Karpas-422 (cell line): ENCODE measurements around the gene C4orf17. TPM values are rescaled to one million over a fixed set of nuclear protein-coding genes. Genes with fewer than 3 reads are reported as not detected.

ENCODE experiments used
- DNase-seq: peaks from one replicate; pipeline ENCODE4 v3.0.0-alpha.2; 2015
- H2AFZ ChIP-seq: fragments of 200-600 bp; sonication (generic); 2 replicates; pipeline ENCODE4 v1.6.1; 2014; ENCODE audit warnings: antibody characterized with exemption, low read length, mixed read lengths
- H3K27ac ChIP-seq: fragments of 200-600 bp; sonication (generic); 2 replicates; pipeline ENCODE4 v1.5.1; 2014; ENCODE audit warnings: mild to moderate bottlenecking, low read length, moderate library complexity
- H3K27me3 ChIP-seq: fragments of 200-600 bp; sonication (generic); 2 replicates; pipeline ENCODE4 v1.6.1; 2014; ENCODE audit warnings: low read length, mixed read lengths
- H3K36me3 ChIP-seq: fragments of 200-600 bp; sonication (generic); 2 replicates; pipeline ENCODE4 v1.6.1; 2014; ENCODE audit warnings: low read length, mixed read lengths; ENCODE audit not compliant: insufficient read depth
- H3K4me1 ChIP-seq: fragments of 200-600 bp; sonication (generic); 2 replicates; pipeline ENCODE4 v1.6.1; 2014; ENCODE audit warnings: mild to moderate bottlenecking, low read length, mixed read lengths
- H3K4me2 ChIP-seq: fragments of 200-600 bp; sonication (generic); 2 replicates; pipeline ENCODE4 v1.6.1; 2014; ENCODE audit warnings: low read length, low read depth, mild to moderate bottlenecking; ENCODE audit not compliant: poor library complexity, severe bottlenecking
- H3K4me3 ChIP-seq: fragments of 200-600 bp; sonication (generic); 2 replicates; pipeline ENCODE4 v1.5.1; 2014; ENCODE audit warnings: mild to moderate bottlenecking, antibody characterized with exemption, low read length, mixed read lengths
- H3K79me2 ChIP-seq: fragments of 200-600 bp; sonication (generic); 2 replicates; pipeline ENCODE4 v1.6.1; 2014; ENCODE audit warnings: mild to moderate bottlenecking, low read length, mixed read lengths
- H3K9ac ChIP-seq: fragments of 200-600 bp; sonication (generic); 2 replicates; pipeline ENCODE4 v1.6.0; 2014; ENCODE audit warnings: low read length
- H3K9me2 ChIP-seq: fragments of 200-600 bp; sonication (generic), shearing (Covaris generic); replicated peaks from 2 replicates; pipeline ENCODE4 v1.6.0; 2014; ENCODE audit warnings: mild to moderate bottlenecking, low read length, moderate library complexity; ENCODE audit not compliant: insufficient read depth
- H3K9me3 ChIP-seq: fragments of 300-700, 200-600 bp; sonication (generic); 2 replicates; pipeline ENCODE4 v1.6.1; 2014; ENCODE audit warnings: low read length, mixed read lengths
- H4K20me1 ChIP-seq: fragments of 200-600 bp; sonication (generic); 2 replicates; pipeline ENCODE4 v1.6.1; 2014; ENCODE audit warnings: mild to moderate bottlenecking, antibody characterized with exemption, low read length, low read depth; ENCODE audit not compliant: insufficient read depth
- total RNA-seq: library from RNA; depleted of rRNA; stranded (reverse); fragments of >200 nt; shearing (Covaris generic); gene quantifications from 2 replicates; pipeline ENCODE4 v1.2.3, GENCODE V29; 2014; ENCODE audit warnings: low replicate concordance

The C4orf17 gene
- total RNA-seq, 1 experiment from 2014 or later = not detected

DNA sequence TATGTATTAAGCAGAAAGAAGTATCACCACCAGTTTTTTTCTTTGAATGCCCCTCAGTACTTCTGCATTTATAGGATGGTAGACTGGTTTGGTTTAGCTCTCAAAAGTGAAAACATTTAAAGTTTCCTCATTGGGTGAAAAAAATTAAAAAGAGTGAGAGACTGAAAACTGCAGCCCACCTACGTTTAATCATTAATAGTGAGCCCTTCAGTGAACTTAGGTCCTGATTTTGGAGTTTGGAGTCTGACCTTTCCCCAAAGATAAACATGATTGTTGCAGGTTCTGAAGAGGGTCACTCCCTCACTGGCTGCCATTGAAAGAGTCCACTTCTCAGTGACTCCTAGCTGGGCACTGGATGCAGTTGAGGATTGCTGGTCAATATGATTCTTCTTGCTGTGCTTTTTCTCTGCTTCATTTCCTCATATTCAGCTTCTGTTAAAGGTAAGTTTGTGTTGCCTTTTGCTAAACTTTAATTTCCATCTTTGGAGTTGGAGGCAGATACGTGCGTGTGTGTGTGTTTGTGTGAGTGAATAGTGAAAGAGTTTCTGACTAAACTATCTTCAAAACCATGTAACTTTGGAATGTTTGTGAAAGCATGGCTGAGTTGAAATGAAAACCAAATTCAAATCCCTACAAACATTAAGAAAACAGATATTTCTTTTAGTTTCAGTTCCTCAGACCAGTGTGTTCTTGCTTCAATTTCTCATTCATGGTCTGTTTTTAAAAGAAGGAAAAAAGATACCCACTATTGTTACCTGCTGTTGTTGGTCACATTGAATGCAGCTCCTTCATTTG, 63.9 kb downstream of the C4orf17 start, which contains the start of gene MTTP:
MTTP (plus strand) TSS at position 295 of the 795 bp plus-strand sequence; CDS start at position 381, 86 bp downstream.
- 0 out of 2 replicates have a peak within 1 kb of the TSS, but pooled peaks have one; percentile 20 for H3K9ac ChIP-seq
- no peaks in the 10 kb centered on the region for H4K20me1 ChIP-seq
- DNase-seq = peak; percentile 50
- no peaks in the 10 kb centered on the region for H3K9me3 ChIP-seq
- H3K9me2 ChIP-seq = no peaks in the 10 kb centered on the region
- H3K4me3 ChIP-seq = peak within 1 kb of the TSS; percentile 42; the same call in 1 of the 2 replicates
- peak within 1 kb of the TSS; percentile 61 for H3K4me2 ChIP-seq
- no peak within 1 kb of the TSS for H3K27ac ChIP-seq
- no peaks in the 10 kb centered on the region for H3K27me3 ChIP-seq
- H3K36me3 ChIP-seq = no peaks in the 10 kb centered on the region
- H2AFZ ChIP-seq = peak within 1 kb of the TSS; percentile 93
- H3K4me1 ChIP-seq = peaks cover 30% of the 10 kb centered on the region
- no peaks in the 10 kb centered on the region for H3K79me2 ChIP-seq

DNA sequence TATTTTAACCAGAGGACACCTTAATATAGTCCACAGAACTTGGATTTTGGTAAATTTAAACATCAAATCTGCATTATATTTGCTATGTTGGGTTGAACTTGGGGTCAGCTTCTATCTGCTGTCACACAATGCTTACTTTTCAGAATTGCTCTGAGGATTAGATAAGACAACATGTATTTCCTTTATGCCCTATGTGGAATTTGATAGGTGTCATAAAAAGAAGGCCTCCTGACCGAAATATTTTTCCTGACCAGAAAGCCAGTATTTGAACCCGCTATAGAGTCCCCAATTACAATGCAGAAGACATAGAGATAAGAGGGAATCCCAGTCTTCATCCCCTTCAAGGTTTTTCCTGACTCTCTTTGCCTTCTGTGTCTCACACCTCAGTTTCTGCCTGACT, 67.9 kb downstream of the C4orf17 start:
- Histone ChIP-seq H3K9me3 (no peaks in the 10 kb centered on the region), H2AFZ (no peak overlapping the region), H3K4me1 (peaks cover 16% of the 10 kb centered on the region), H3K9ac (no peak overlapping the region), H3K9me2 (no peaks in the 10 kb centered on the region), H3K4me3 (no peak overlapping the region), H4K20me1 (no peaks in the 10 kb centered on the region), H3K4me2 (no peak overlapping the region), H3K27me3 (no peaks in the 10 kb centered on the region), H3K79me2 (no peaks in the 10 kb centered on the region), H3K27ac (no peak overlapping the region), H3K36me3 (no peaks in the 10 kb centered on the region)
- DNase-seq = no peak

DNA sequence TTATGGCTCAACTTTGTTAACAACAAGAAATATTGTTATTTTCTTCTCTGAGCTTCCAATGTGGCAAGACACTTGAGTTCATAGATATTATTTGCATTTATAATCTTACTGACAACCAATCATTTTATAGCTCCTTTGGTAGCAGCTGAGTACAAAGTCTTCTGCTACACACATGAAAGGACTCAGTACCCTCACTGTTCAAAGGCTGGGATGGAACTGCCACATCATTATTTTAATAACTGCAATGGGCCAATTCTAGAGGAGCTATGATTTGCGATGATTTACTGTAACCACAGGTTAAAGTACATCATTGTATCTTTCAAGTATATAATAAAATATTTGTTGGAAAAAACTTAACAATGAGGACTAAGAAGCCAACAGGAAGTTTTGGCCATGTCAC, 74.7 kb downstream of the C4orf17 start:
- H4K20me1 ChIP-seq = no peaks in the 10 kb centered on the region
- H3K4me1 ChIP-seq = peaks cover 10% of the 10 kb centered on the region
- H3K4me2 ChIP-seq = no peak overlapping the region
- H3K9me2 ChIP-seq = no peaks in the 10 kb centered on the region
- no peaks in the 10 kb centered on the region for H3K79me2 ChIP-seq
- no peak for DNase-seq
- no peak overlapping the region for H3K27ac ChIP-seq
- no peak overlapping the region for H2AFZ ChIP-seq
- H3K27me3 ChIP-seq = no peaks in the 10 kb centered on the region
- no peaks in the 10 kb centered on the region for H3K9me3 ChIP-seq
- H3K4me3 ChIP-seq = no peak overlapping the region
- H3K36me3 ChIP-seq = no peaks in the 10 kb centered on the region
- no peak overlapping the region for H3K9ac ChIP-seq

DNA sequence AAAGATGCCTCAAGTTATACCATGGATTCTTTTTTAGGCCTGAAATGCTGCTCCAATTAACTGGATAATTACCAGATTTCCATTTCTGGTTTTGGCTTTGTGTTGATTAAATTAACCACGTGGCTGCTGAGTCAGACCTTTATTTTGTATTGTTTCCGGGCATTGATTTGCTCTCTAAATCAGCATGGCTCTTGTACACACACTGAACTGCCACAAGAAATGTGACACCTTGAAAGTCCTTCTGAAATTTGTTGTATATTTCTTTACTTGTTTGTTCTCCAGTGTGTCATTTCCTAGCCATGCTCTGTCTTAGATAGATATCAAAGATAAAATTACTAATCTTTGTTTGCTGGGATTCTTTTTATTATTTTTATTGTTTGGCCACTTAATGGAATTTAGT, 75.5 kb downstream of the C4orf17 start:
- Histone ChIP-seq H3K9ac (no peak overlapping the region), H3K4me2 (no peak overlapping the region), H3K4me1 (peaks cover 10% of the 10 kb centered on the region), H3K9me2 (no peaks in the 10 kb centered on the region), H3K4me3 (no peak overlapping the region), H3K36me3 (no peaks in the 10 kb centered on the region), H3K9me3 (no peaks in the 10 kb centered on the region), H4K20me1 (no peaks in the 10 kb centered on the region), H3K27ac (no peak overlapping the region), H2AFZ (no peak overlapping the region), H3K79me2 (no peaks in the 10 kb centered on the region), H3K27me3 (no peaks in the 10 kb centered on the region)
- no peak for DNase-seq

DNA sequence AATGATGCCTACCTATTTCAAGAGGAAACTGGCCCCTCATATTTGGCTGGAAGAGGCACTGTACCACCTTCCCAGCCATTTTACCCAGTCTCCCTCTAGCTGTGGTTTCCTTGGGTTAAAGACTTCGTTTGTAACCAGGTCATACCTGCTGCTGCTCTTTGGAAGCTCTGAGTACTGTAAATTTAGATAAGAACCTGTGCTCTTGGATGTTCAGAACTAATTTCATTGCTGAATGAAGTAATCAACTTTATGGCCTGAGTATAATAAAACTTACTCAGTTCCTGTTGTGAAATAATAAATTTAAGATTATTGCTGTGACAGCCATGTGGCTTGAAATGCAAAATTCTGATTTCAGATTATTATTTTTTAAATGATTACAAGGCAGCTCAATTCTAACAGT, 76.0 kb downstream of the C4orf17 start:
- Histone ChIP-seq H3K4me2 (no peak overlapping the region), H3K36me3 (no peaks in the 10 kb centered on the region), H3K9me2 (no peaks in the 10 kb centered on the region), H3K4me1 (peaks cover 10% of the 10 kb centered on the region), H3K9me3 (no peaks in the 10 kb centered on the region), H3K9ac (no peak overlapping the region), H3K4me3 (no peak overlapping the region), H3K27me3 (no peaks in the 10 kb centered on the region), H2AFZ (no peak overlapping the region), H3K27ac (no peak overlapping the region), H4K20me1 (no peaks in the 10 kb centered on the region), H3K79me2 (no peaks in the 10 kb centered on the region)
- no peak for DNase-seq

DNA sequence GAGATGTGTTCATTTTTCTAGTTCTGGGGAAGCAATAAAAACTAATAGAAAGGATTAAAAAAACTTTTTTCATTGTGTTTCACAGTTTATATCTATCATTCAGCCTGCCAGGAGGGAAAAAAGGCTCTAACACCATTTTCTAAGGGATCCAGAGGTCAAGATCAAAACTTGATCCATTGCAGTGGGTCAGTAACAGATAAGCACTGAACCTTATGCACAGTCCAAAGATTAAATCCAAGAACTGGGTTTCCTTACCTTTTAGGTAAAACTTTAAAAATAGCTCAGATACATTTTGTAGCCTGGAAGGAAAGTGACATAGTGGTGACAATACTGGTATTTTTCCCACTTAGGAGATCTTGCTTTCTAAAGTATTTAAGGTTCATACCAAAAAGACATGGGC, 76.5 kb downstream of the C4orf17 start:
- no peak for DNase-seq
- no peaks in the 10 kb centered on the region for H3K27me3 ChIP-seq
- H3K9ac ChIP-seq = no peak overlapping the region
- H3K36me3 ChIP-seq = no peaks in the 10 kb centered on the region
- H3K9me3 ChIP-seq = no peaks in the 10 kb centered on the region
- no peak overlapping the region for H3K27ac ChIP-seq
- no peaks in the 10 kb centered on the region for H3K9me2 ChIP-seq
- H4K20me1 ChIP-seq = no peaks in the 10 kb centered on the region
- H3K4me3 ChIP-seq = no peak overlapping the region
- H3K79me2 ChIP-seq = no peaks in the 10 kb centered on the region
- no peak overlapping the region for H3K4me2 ChIP-seq
- peaks cover 10% of the 10 kb centered on the region for H3K4me1 ChIP-seq
- H2AFZ ChIP-seq = no peak overlapping the region

DNA sequence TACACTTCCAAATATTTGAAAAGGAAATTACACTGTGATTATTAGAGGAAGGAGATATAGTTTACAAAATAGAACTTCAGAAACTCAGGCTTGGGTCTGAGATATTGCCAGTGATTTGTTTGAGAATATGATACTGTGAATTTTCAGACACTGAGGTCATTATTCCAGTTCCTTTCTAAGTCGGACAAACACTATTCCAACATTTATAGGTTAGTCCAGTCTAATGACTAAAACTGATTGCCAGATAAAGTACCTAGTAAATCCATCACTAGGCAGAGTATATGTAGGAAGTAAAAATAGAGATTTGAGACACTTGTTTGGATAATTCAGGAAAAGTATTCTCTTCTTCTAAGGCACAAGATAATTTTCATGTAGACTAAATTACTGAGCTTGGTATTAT, 77.0 kb downstream of the C4orf17 start:
- Histone ChIP-seq H3K79me2 (no peaks in the 10 kb centered on the region), H4K20me1 (no peaks in the 10 kb centered on the region), H2AFZ (no peak overlapping the region), H3K4me2 (no peak overlapping the region), H3K4me3 (no peak overlapping the region), H3K9ac (no peak overlapping the region), H3K36me3 (no peaks in the 10 kb centered on the region), H3K27ac (no peak overlapping the region), H3K9me2 (no peaks in the 10 kb centered on the region), H3K4me1 (peaks cover 10% of the 10 kb centered on the region), H3K27me3 (no peaks in the 10 kb centered on the region), H3K9me3 (no peaks in the 10 kb centered on the region)
- DNase-seq = no peak

DNA sequence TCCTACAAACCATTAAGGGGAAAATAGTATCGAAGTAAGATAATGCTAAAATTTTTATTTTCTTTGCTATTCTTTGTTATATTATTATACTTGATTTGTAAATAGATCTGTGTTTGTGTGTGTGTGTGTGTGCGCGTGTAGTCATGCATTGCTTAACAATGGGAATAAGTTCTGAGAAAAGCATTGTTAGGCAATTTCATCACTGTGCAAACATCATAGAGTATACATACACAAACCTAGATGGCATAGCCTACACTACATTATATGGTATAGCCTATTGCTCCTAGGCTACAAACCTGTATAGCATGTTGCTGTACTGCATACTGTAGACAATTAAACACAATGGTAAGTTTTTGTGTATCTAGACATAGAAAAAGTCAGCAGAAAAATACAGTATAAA, 80.9 kb downstream of the C4orf17 start:
- Histone ChIP-seq H2AFZ (no peak overlapping the region), H3K9ac (no peak overlapping the region), H3K27me3 (no peaks in the 10 kb centered on the region), H3K9me3 (no peaks in the 10 kb centered on the region), H3K4me2 (no peak overlapping the region), H3K27ac (no peak overlapping the region), H3K4me3 (no peak overlapping the region), H3K4me1 (no peaks in the 10 kb centered on the region), H3K36me3 (no peaks in the 10 kb centered on the region), H3K9me2 (no peaks in the 10 kb centered on the region), H4K20me1 (no peaks in the 10 kb centered on the region), H3K79me2 (no peaks in the 10 kb centered on the region)
- no peak for DNase-seq
